Liver (tissue), 9 donors: ENCODE data around the gene MED16. TPM values are rescaled to one million over a fixed set of nuclear protein-coding genes. Genes with fewer than 3 reads are reported as not detected.
"Not testable (repeated sequence)": the region's sequence is repeated elsewhere in the genome, so short reads cannot be mapped to it uniquely, and the experiment has no call there.

ENCODE experiments used
- DNase-seq: peaks from one replicate; pipeline ENCODE4 v3.0.0-alpha.2; 2017; ENCODE audit warnings: low spot score
- H3K27ac ChIP-seq, 2 donors: one replicate each; pipeline ENCODE4 v1.7.0; 2013; ENCODE audit warnings: inconsistent platforms in 2 of 2, low read length in 2 of 2, control low read depth in 1 of 2, low read depth in 1 of 2, mild to moderate bottlenecking in 1 of 2
- H3K27me3 ChIP-seq, 4 donors: one replicate each; pipeline versions ENCODE4 v1.6.1 to v1.7.0; 2013; ENCODE audit warnings: low read length in 3 of 4, inconsistent platforms in 1 of 4, mild to moderate bottlenecking in 1 of 4, moderate library complexity in 1 of 4; ENCODE audit not compliant: control insufficient read depth in 4 of 4, insufficient read depth in 4 of 4
- H3K36me3 ChIP-seq, 4 donors: one replicate each; pipeline versions ENCODE4 v1.6.1 to v1.7.0; 2013; ENCODE audit warnings: low read length in 3 of 4, mild to moderate bottlenecking in 3 of 4, low read depth in 1 of 4, moderate library complexity in 1 of 4; ENCODE audit not compliant: control insufficient read depth in 4 of 4, insufficient read depth in 3 of 4
- H3K4me1 ChIP-seq, 4 donors: one replicate each; pipeline versions ENCODE4 v1.6.1 to v1.7.0; 2013; ENCODE audit warnings: low read length in 3 of 4, mild to moderate bottlenecking in 3 of 4, moderate library complexity in 1 of 4; ENCODE audit not compliant: control insufficient read depth in 4 of 4, insufficient read depth in 4 of 4
- H3K4me3 ChIP-seq, 3 donors: one replicate each; pipeline versions ENCODE4 v1.6.1 to v1.7.0; 2013; ENCODE audit warnings: low read length in 3 of 3, control low read depth in 1 of 3, low read depth in 1 of 3, mild to moderate bottlenecking in 1 of 3
- H3K9ac ChIP-seq, 2 donors: one replicate each; pipeline ENCODE4 v1.7.0; 2013; ENCODE audit warnings: low read length in 2 of 2, mild to moderate bottlenecking in 2 of 2, moderate library complexity in 2 of 2, control low read depth in 1 of 2, low read depth in 1 of 2
- H3K9me3 ChIP-seq, 4 donors: one replicate each; pipeline versions ENCODE4 v1.6.1 to v1.7.0; 2013; ENCODE audit warnings: low read length in 3 of 4; ENCODE audit not compliant: control insufficient read depth in 4 of 4
- ATF3 ChIP-seq: IDR thresholded peaks from 2 replicates; pipeline ENCODE4 v1.6.1; 2016; ENCODE audit warnings: antibody characterized with exemption
- CTCF ChIP-seq: fragments of 150-350 bp; IDR thresholded peaks from 2 replicates; pipeline ENCODE4 v1.5.1; 2017; ENCODE audit warnings: improper control_type of control experiment, low read depth, low read length; ENCODE audit not compliant: missing input control
- EGR1 ChIP-seq, 2 donors: IDR thresholded peaks; 2 replicates each; pipeline ENCODE4 v1.6.1; 2016 to 2018; ENCODE audit warnings: antibody characterized with exemption in 2 of 2, low read depth in 2 of 2
- HNF4A ChIP-seq, 2 donors: conservative IDR thresholded peaks; 2 replicates each; pipeline ENCODE4 v1.6.1; 2016; ENCODE audit warnings: antibody characterized with exemption in 2 of 2, mild to moderate bottlenecking in 2 of 2
- JUND ChIP-seq, 2 donors: IDR thresholded peaks; 2 replicates each; pipeline ENCODE4 v1.6.1; 2016; ENCODE audit warnings: antibody characterized with exemption in 2 of 2
- MAX ChIP-seq: IDR thresholded peaks from 2 replicates; pipeline ENCODE4 v1.6.1; 2016; ENCODE audit warnings: antibody characterized with exemption
- NR2F2 ChIP-seq: IDR thresholded peaks from 2 replicates; pipeline ENCODE4 v1.6.1; 2016; ENCODE audit warnings: antibody characterized with exemption
- RAD21 ChIP-seq, 2 donors: IDR thresholded peaks; 2 replicates each; pipeline ENCODE4 v1.6.1; 2016; ENCODE audit warnings: antibody characterized with exemption in 2 of 2, mild to moderate bottlenecking in 2 of 2
- REST ChIP-seq: IDR thresholded peaks from 2 replicates; pipeline ENCODE4 v1.6.1; 2016; ENCODE audit warnings: antibody characterized with exemption, mild to moderate bottlenecking
- RXRA ChIP-seq, 2 donors: IDR thresholded peaks; 2 replicates each; pipeline ENCODE4 v1.6.1; 2017 to 2018; ENCODE audit warnings: antibody characterized with exemption in 2 of 2, mild to moderate bottlenecking in 1 of 2
- SP1 ChIP-seq: IDR thresholded peaks from 2 replicates; pipeline ENCODE4 v1.6.1; 2018; ENCODE audit warnings: antibody characterized with exemption, mild to moderate bottlenecking
- TAF1 ChIP-seq: conservative IDR thresholded peaks from 2 replicates; pipeline ENCODE4 v1.6.1; 2016; ENCODE audit warnings: antibody characterized with exemption, mild to moderate bottlenecking
- WGBS: extraction: QIAGEN DNeasy Blood & Tissue Kit; methylation state at CpG from one replicate; pipeline ENCODE4 v1.1.7; 2013; 5-methylcytosine and 5-hydroxymethylcytosine counted together
- polyA plus RNA-seq, 2 donors: library from polyadenylated mRNA; stranded (reverse) in 1 of 2; unstranded in 1 of 2; fragments of 200-250 nt in 1 of 2; fragments of >200 nt in 1 of 2; fragmentation: Nextera tagmentation in 1 of 2; extraction: Ambion mirVana in 1 of 2; gene quantifications; one replicate each; pipeline versions ENCODE4 v1.2.1 to v1.2.3, GENCODE V29; 2013 to 2015
- total RNA-seq, 2 donors: library from RNA; depleted of rRNA; stranded (reverse); fragments of >200 nt; gene quantifications; one replicate each; pipeline ENCODE4 v1.2.3, GENCODE V29; 2014
- donor health status: healthy.
- donor health status: healthy.
- donor health status: healthy.
- donor health status: healthy.
- donor health status: healthy.

The MED16 gene
- total and polyA plus RNA-seq, 4 donors: 30.6 to 50.5 (median 41.0) TPM

GRCh38 chr19:855142-855541 is 37.8 kb downstream of the MED16 start (continued):
- TF ChIP-seq REST: no peak
- no peak for TF ChIP-seq EGR1 (IDR thresholded peaks at IDR 0.05; ENCODE audit: low read depth in 2 of 2)
- no peak for TF ChIP-seq RXRA (IDR thresholded peaks at IDR 0.05)
- no peak for TF ChIP-seq MAX
- no peak for TF ChIP-seq CTCF

- no peak overlapping the region for H3K4me3 ChIP-seq
- 71% methylated on average over 6 of the region's 6 CpGs for WGBS
- H3K36me3 ChIP-seq: no peaks in the 10 kb centered on the region
- TF ChIP-seq MAX: no peak
- TF ChIP-seq RXRA (IDR thresholded peaks at IDR 0.05): no peak
- TF ChIP-seq EGR1 (IDR thresholded peaks at IDR 0.05; ENCODE audit: low read depth in 2 of 2): no peak
- no peak for TF ChIP-seq NR2F2
- no peak for TF ChIP-seq HNF4A (conservative IDR thresholded peaks at IDR 0.05)
- TF ChIP-seq SP1: no peak
- no peak for TF ChIP-seq CTCF
- TF ChIP-seq JUND (IDR thresholded peaks at IDR 0.05): no peak
- TF ChIP-seq TAF1: no peak
- TF ChIP-seq ATF3: no peak
- TF ChIP-seq RAD21 (IDR thresholded peaks at IDR 0.05): no peak
- no peaks in the 10 kb centered on the region for H3K27me3 ChIP-seq
- DNase-seq: no peak
- no peaks in the 10 kb centered on the region for H3K9me3 ChIP-seq
- peaks cover 5 to 12% (median 8%) of the 10 kb centered on the region in 4 donors for H3K4me1 ChIP-seq
- H3K9ac ChIP-seq: no peak overlapping the region
- no peak overlapping the region for H3K27ac ChIP-seq
These were observed 38.4 kb downstream of the MED16 start for GRCh38 chr19:854549-854948.

- not testable (repeated sequence) for H3K4me3 ChIP-seq, H3K27ac ChIP-seq, H3K27me3 ChIP-seq, DNase-seq, H3K36me3 ChIP-seq, H3K9me3 ChIP-seq, H3K9ac ChIP-seq
- WGBS: 75% methylated on average over 12 of the region's 17 CpGs
- H3K4me1 ChIP-seq: peaks cover 5 to 12% (median 8%) of the 10 kb centered on the region in 4 donors
These were observed 39.3 kb downstream of the MED16 start for GRCh38 chr19:853614-854220.
